CD4-positive, alpha-beta T cell treated with Interleukin-10 for 1 hour (primary cell): ENCODE measurements around the gene ABCA9.
"Not testable (repeated sequence)": the region's sequence is repeated elsewhere in the genome, so short reads cannot be mapped to it uniquely, and the experiment has no call there.

Experiments
- DNase-seq: peaks from one replicate; pipeline ENCODE4 v3.0.0-alpha.2; 2020

ABCA9 gene

GRCh38 chr17:69018022-69018615 is 42.6 kb downstream of the ABCA9 start:
- DNase-seq = no peak

DNA sequence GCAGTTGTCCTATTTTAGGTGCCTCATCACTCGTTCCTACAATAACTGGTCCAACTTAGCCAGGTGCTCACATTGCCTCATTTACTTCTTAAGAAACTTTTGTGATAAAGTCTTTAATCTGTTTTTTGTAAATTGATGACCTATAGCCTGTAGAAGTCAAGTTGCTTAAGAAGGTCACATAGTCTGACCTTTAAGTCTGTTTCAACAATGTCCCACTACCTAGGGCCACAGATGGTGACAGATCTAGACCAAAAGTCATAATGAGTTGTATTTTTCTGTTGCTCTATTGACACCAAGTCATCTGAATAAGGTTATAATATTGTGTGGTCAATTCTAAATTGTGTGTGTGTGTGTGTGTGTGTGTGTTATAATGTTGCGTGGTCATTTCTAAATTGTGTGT is 45.1 kb downstream of the ABCA9 start:
- no peak for DNase-seq

GRCh38 chr17:69012895-69013805 is 47.6 kb downstream of the ABCA9 start:
- DNase-seq = no peak

DNA sequence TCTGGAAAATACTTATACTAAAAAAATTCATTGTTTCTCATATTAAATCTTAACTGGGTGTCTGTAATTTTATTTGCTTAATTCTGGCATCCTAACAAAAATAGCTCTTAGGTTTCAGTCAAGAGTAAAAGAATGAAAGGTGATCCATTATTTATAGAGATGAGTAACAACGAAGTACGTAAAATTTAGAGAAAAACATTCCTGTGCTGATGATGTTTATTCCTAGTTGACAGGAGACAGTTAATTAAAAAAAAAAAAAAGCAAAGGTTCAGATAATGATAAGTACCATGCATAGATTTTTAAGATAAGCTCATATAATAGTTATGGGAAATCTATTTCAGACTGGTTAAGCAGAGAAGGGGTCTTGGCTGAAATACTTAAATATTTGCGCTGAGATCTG is 50.8 kb downstream of the ABCA9 start:
- no peak for DNase-seq

GRCh38 chr17:69004759-69005158 is 56.0 kb downstream of the ABCA9 start:
- DNase-seq = not testable (repeated sequence)

GRCh38 chr17:68999743-69000142 is 61.0 kb downstream of the ABCA9 start:
- DNase-seq = not testable (repeated sequence)

DNA sequence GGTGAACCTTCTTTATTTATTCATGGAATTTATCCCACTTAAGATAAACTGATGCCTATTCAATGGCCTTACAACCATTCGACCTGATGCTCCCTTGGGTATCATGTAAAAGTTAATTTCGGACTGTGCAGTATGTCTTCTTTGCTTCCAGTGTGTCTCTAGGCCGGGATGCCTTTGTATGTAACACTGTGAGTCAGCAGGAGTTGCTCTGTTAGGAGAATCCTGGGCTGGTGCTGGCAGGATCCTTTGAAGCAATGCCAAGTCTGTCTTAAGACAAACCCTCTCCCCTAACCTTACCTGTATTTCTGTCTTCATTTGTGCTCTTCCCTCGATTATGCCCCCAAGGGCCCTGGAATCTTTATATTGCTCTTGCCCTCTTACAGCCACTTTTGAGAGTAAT is 67.6 kb downstream of the ABCA9 start:
- DNase-seq = no peak

DNA sequence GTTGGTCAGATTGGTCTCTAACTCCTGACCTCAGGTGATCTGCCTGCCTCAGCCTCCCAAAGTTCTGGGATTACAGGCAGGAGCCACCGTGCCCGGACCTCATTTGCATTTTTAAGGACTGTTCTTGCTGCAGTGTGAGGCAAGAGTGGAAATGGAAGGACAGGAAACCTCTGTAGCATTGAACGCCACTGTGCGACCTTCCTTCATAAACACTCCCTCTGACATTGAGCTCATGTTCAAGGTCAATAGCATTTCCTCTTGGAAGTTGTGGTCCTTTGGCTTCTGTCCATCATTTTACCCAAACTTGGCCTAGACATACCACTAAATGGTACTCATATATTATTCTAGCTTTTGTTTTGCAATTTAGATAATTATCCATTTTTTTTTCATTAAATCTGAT is 72.8 kb downstream of the ABCA9 start:
- no peak for DNase-seq

- no peak for DNase-seq
Measured at GRCh38 chr17:68981288-68981687, 79.4 kb downstream of the ABCA9 start.

- DNase-seq = no peak
Measured at GRCh38 chr17:68973098-68973846, 87.5 kb downstream of the ABCA9 start.

- DNase-seq = no peak
Measured at GRCh38 chr17:68972119-68972704, 88.5 kb downstream of the ABCA9 start.

DNA sequence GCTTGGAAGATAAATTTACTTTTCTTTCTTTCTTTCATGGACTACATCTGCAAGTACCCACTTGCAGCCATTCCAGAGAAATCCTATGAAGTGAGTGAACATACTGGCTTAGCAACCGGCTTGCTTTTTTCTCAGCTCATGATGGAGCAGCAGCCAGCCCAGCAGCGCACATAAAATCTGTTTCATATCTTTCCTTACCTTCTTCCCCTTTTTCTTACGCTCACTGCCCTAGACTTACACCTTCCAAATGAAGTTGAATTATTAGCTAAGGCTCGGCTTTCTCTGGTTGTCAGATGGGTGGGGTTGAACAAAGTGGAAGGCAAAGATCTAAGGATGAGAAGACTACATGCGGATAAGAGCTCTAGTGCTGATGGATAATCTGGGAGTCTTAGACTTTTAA is 91.6 kb downstream of the ABCA9 start:
- no peak for DNase-seq

DNA sequence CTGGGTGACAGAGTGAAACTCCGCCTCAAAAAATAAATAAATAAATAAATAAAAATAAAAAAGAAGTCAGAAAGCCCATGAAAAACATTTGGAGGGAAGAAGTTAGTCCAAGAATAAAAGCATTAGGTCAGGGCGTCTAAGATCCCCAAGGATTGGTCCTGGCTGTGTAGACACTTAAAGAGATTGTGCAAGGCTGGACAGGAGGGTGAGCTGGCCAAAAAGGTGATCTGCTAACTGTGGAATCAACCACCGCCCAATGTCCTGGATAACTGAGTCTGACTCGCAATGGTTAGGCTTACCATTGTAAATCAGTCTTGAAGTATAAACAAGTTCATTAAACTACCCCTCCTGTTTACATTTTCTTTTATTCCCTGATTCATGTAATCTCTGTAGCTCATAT is 96.8 kb downstream of the ABCA9 start:
- no peak for DNase-seq

DNA sequence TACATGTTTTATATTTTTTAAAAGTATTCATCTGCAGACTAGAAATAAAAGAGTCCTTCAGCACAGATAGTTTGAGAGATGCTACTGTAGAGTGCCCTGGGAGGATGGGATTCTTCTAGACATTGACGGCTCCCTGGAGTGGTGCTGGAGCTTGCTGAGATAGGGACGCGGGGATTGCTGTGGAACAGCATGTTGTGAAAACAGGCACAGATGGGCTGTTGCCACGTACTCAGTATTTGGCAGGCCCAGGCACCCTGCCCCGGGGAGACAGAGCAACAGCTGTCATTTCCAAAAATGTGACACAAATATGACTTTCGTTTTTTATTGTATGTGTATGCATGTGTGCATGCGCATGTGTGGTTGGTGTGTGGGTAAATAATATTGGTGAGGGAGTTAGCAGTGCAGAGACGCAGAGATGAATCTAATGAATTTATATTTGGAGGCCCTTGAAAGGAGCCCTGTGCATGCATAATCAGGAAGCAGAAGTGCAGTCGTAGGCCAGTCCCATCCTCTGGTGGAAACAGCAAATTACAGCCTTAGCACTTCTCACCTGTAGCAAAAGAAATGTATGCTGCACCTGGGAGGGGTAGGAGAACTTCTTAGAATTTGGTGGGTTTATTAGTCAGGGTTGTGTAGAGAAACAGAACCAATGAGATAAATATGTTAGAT is 99.4 kb downstream of the ABCA9 start:
- DNase-seq = no peak

- DNase-seq = not testable (repeated sequence)
Measured at GRCh38 chr17:68959117-68959516, 101.6 kb downstream of the ABCA9 start.

- DNase-seq = no peak
Measured at GRCh38 chr17:68957944-68958343, 102.8 kb downstream of the ABCA9 start.

GRCh38 chr17:68955181-68955841 is 105.4 kb downstream of the ABCA9 start, which contains the start of gene ABCA8:
ABCA8 (minus strand) TSS chr17:68955392; CDS start chr17:68942034, 13,358 bp downstream.
- no peak for DNase-seq

DNA sequence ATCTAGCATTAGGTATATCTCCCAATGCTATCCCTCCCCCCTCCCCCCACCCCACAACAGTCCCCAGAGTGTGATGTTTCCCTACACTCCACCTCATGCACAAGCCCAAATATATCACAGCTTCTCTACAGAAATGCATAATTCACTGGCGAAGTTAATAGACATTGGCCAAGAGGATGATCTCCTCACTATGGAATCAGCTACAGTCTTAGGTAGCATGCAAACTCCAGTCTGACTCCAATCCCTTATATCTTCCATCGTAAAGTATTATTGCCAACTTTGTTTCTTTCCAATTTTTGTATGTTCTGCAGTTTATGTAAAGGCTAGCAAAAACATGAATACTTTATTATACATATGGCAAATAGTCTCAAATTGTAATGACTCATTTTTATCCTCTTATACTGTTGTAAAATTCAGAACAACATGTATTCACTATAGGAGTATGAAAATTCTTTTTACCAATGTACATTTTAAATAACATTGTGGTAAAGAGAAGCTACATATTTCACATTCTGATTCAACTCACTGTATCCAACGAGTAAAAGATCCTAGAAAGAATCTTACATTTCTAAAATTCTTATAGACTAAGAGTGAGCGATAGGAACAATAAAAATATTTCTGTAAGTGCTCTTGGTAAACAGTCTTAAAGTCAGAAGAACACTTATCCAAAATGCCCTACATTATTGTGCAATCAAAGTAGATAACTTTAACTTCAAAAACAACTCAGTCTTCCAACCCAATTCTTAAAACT is 106.4 kb downstream of the ABCA9 start:
- DNase-seq = no peak

DNA sequence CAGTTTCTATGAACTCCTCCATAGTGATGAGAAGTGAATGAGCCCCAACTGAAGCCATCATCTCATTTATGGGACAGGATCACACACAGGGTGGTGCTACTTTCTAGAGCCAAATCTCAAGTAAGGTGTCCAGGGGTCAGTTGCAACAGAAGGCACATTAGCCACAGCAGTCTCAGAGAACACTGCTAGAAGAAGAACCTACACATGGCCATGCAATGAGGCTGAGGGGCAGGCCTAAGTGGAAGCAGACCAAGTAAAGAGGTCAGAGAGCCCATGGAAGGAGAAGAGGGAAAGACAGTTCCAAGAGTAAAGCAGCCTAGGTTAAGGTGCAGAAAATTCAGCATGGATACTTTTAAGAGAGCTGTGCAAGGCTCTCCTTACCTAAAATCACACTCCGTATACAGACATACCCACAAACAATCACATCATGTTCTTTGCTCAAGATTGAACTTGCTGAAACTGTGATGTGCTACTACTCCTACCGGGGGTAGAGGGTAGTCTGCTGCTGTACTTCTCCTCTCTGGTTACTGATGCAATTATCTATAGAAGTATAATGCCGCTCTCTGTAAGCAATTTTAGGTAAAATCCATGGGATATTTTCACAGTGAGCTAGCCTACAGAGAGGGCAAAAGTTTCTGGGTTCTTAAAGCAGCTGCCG is 107.3 kb downstream of the ABCA9 start:
- no peak for DNase-seq

DNA sequence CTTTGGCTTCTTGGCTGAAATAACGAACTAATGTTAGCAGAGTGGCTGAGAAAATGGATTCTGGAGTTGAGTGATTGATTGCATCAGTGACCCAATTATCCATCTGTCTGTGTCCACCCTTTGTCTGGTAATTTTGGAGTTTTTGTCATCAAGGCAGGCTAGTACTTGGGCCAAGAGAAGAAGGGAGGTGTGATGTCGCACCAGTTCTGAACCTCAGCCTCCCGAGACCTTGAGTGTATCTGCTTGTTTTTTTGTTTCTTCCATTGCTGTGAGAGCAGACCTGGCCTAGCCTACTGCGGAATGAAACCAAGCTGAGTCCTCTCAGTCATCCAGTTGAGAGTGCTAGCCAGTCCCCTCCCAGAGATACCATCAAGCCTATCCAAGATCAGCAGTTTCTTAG is 110.0 kb downstream of the ABCA9 start:
- DNase-seq = no peak

- not testable (repeated sequence) for DNase-seq
Measured at GRCh38 chr17:68947868-68948267, 112.9 kb downstream of the ABCA9 start.
